ENCODE results near the gene PDE7B. TPM values are rescaled to one million over a fixed set of nuclear protein-coding genes. Genes with fewer than 3 reads are reported as not detected.

The PDE7B gene
- total and polyA plus RNA-seq, 2 donors (not counting 1 experiment from before 2014, with no cell fraction given): 2.6 to 7.5 TPM

GRCh38 chr6:136192902-136193301 lies 341.4 kb downstream of the PDE7B start:
- ChIA-PET CTCF (no interaction called here), POLR2A (no interaction called here)
- TF ChIP-seq EZH2 (IDR thresholded peaks at IDR 0.05; ENCODE audit: borderline replicate concordance, insufficient read depth, low read depth, low read length, poor library complexity, severe bottlenecking) (no peak), CTCF (IDR thresholded peaks at IDR 0.05) (no peak)
- H3K4me3 ChIP-seq (ENCODE audit: control extremely low read depth in 1 of 5, extremely low read depth in 1 of 5, insufficient read depth in 1 of 5, low read depth in 2 of 5, low read length in 4 of 5): no peak overlapping the region
- DNase-seq (no peak), ATAC-seq (ENCODE audit: low read depth) (no peak)
- Mint-ChIP-seq H3K9me3 (ENCODE audit: insufficient read depth) (no peaks in the 10 kb centered on the region), H3K4me1 (no peaks in the 10 kb centered on the region), H3K27me3 (peaks cover 3% of the 10 kb centered on the region), H3K27ac (no peak overlapping the region), H3K4me3 (no peak overlapping the region)
- H3K36me3 ChIP-seq (replicated peaks in 1 of 2; ENCODE audit: control extremely low read depth in 1 of 2, control insufficient read depth in 1 of 2, extremely low read depth in 1 of 2, insufficient read depth in 2 of 2, low read length in 1 of 2): no peaks in the 10 kb centered on the region
- H3K9ac ChIP-seq (ENCODE audit: low read length): no peak overlapping the region
- no peak overlapping the region for H3K27ac ChIP-seq (ENCODE audit: low read length in 2 of 2)
- 100% methylated on average over 3 of the region's 6 CpGs for WGBS (ENCODE audit: insufficient coverage)
- intact Hi-C loops (cut with micrococcal nuclease): no loop called here
- H3K27me3 ChIP-seq (replicated peaks in 1 of 4; ENCODE audit: control extremely low read depth in 1 of 4, control insufficient read depth in 3 of 4, insufficient read depth in 4 of 4, low read length in 3 of 4): no peaks in the 10 kb centered on the region
- no peaks in the 10 kb centered on the region for H3K79me2 ChIP-seq (ENCODE audit: control insufficient read depth, insufficient read depth, low read length)
- H4K20me1 ChIP-seq (ENCODE audit: control insufficient read depth, insufficient read depth, low read length, poor library complexity, severe bottlenecking): no peaks in the 10 kb centered on the region
- H3K4me2 ChIP-seq (replicated peaks; ENCODE audit: low read depth, low read length, poor library complexity, severe bottlenecking): no peak overlapping the region
- H3K4me1 ChIP-seq (ENCODE audit: control insufficient read depth in 2 of 2, insufficient read depth in 2 of 2, low read length in 2 of 2): no peaks in the 10 kb centered on the region
- H3K9me3 ChIP-seq (ENCODE audit: control extremely low read depth in 1 of 3, control insufficient read depth in 2 of 3, insufficient read depth in 1 of 3, low read length in 2 of 3): no peaks in the 10 kb centered on the region
- no peak overlapping the region for H2AFZ ChIP-seq (ENCODE audit: insufficient read depth, low read depth, low read length, poor library complexity, severe bottlenecking)

- no peak overlapping the region for H3K4me2 ChIP-seq (replicated peaks; ENCODE audit: low read depth, low read length, poor library complexity, severe bottlenecking)
- H3K79me2 ChIP-seq (ENCODE audit: control insufficient read depth, insufficient read depth, low read length): no peaks in the 10 kb centered on the region
- no peak overlapping the region for H3K4me3 ChIP-seq (ENCODE audit: control extremely low read depth in 1 of 5, extremely low read depth in 1 of 5, insufficient read depth in 1 of 5, low read depth in 2 of 5, low read length in 4 of 5)
- no peaks in the 10 kb centered on the region for H3K27me3 ChIP-seq (replicated peaks in 1 of 4; ENCODE audit: control extremely low read depth in 1 of 4, control insufficient read depth in 3 of 4, insufficient read depth in 4 of 4, low read length in 3 of 4)
- H3K4me1 ChIP-seq (ENCODE audit: control insufficient read depth in 2 of 2, insufficient read depth in 2 of 2, low read length in 2 of 2): no peaks in the 10 kb centered on the region
- H3K9ac ChIP-seq (ENCODE audit: low read length): no peak overlapping the region
- no peaks in the 10 kb centered on the region for H4K20me1 ChIP-seq (ENCODE audit: control insufficient read depth, insufficient read depth, low read length, poor library complexity, severe bottlenecking)
- no peak overlapping the region for H3K27ac Mint-ChIP-seq
- no peak overlapping the region for H3K27ac ChIP-seq (ENCODE audit: low read length in 2 of 2)
- no peak for TF ChIP-seq CTCF (IDR thresholded peaks at IDR 0.05)
- TF ChIP-seq EZH2 (IDR thresholded peaks at IDR 0.05; ENCODE audit: borderline replicate concordance, insufficient read depth, low read depth, low read length, poor library complexity, severe bottlenecking): no peak
- CTCF ChIA-PET: no interaction called here
- intact Hi-C loops (cut with micrococcal nuclease): no loop called here
- H3K9me3 Mint-ChIP-seq (ENCODE audit: insufficient read depth): no peaks in the 10 kb centered on the region
- POLR2A ChIA-PET: no interaction called here
- H2AFZ ChIP-seq (ENCODE audit: insufficient read depth, low read depth, low read length, poor library complexity, severe bottlenecking): no peak overlapping the region
- H3K4me3 Mint-ChIP-seq: no peak overlapping the region
- peaks cover 20% of the 10 kb centered on the region for H3K27me3 Mint-ChIP-seq
- ATAC-seq (ENCODE audit: low read depth) (no peak), DNase-seq (no peak)
- no CpG with 5 or more reads among the region's 5 CpGs for WGBS (ENCODE audit: insufficient coverage)
- no peaks in the 10 kb centered on the region for H3K9me3 ChIP-seq (ENCODE audit: control extremely low read depth in 1 of 3, control insufficient read depth in 2 of 3, insufficient read depth in 1 of 3, low read length in 2 of 3)
- no peaks in the 10 kb centered on the region for H3K36me3 ChIP-seq (replicated peaks in 1 of 2; ENCODE audit: control extremely low read depth in 1 of 2, control insufficient read depth in 1 of 2, extremely low read depth in 1 of 2, insufficient read depth in 2 of 2, low read length in 1 of 2)
- H3K4me1 Mint-ChIP-seq: no peaks in the 10 kb centered on the region
These were observed 350.2 kb downstream of the PDE7B start for GRCh38 chr6:136201732-136202131.
